ENCODE measurements around the gene PJVK.

The PJVK gene

GRCh38 chr2:178480227-178481181, 29.3 kb downstream of the PJVK start, which contains the start of gene PLEKHA3:
Gene PLEKHA3, plus strand, starts transcription at chr2:178480457. Its CDS starts 413 bp downstream, at chr2:178480870.
- peak; percentile 82 for DNase-seq (ENCODE audit: low spot score)

GRCh38 chr2:178482437-178482836, 31.3 kb downstream of the PJVK start:
- DNase-seq (ENCODE audit: low spot score) = no peak

DNA sequence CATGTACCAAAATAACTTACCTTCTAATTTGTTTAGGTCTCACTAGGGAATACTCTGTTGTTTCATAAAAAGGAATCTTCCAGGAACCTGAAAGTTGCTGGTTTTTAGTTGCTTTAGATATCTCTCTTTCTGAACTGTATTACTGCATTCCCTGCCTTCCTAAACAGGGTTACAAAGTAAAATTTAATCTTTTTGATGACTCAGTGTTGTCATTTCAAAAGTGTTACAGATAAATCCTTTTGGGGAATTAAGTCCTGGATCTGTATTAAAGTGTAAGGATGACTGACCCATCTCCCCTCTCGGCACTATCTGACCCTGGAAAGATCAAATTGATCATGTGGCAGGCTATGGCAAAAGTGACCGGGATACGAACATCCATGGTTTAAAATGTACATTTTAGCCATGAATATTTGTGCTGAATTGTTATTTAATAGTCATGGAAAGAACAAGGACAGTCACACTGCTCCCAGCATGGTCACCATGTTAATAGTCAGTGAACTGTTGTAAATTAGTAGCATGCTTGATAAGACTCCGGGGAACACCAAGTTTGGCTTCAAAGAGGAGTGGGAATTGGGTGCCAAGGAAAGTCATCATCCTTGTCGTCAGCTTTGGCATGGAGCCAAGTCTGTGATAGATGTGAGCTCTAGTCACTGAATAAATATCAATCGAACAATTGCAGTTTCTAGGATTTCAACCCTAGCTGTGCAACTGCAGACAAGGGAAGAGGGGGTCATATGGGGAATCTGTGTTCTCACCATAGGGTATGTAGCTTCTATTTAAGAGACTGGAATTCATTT, 33.3 kb downstream of the PJVK start:
- peak; percentile 52 for DNase-seq (ENCODE audit: low spot score)

DNA sequence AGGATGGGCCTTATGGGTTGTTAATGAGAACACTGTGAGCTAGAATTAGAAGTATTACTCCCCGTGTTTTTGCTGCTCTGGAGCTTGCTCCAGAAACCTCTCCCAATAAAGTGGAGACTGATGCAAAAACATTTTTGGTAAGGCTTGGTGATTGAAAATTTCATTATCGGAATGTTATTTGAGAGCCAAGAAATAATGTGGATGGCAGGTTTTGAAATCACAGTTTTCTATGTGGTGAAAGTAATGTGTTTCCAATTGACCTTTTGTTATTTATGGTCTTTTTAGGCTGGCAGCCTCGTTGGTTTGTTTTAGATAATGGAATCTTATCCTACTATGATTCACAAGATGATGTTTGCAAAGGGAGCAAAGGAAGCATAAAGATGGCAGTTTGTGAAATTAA, 34.2 kb downstream of the PJVK start:
- no peak for DNase-seq (ENCODE audit: low spot score)

GRCh38 chr2:178491612-178492011, 40.4 kb downstream of the PJVK start:
- DNase-seq (ENCODE audit: low spot score) = no peak

DNA sequence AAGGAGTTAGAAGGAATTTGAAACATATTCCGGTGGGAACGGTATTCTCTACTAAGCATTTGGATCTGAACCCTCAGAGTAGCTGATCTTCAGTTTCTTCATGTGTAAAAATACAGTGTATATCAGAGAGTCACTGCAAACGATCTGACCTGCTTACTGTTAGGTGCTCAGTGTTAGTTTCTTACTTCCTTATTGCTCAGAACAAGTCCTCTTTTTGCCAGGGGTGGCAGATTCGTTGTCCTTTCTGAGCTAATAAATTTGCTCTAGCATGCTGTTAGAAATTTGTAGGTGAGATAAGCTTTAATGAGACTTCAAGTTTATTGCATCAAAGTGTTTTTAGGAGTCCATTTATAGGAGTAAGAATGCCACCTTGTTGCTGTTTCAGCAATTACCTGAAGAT, 44.9 kb downstream of the PJVK start:
- no peak for DNase-seq (ENCODE audit: low spot score)

- DNase-seq (ENCODE audit: low spot score) = no peak
Observed at GRCh38 chr2:178498137-178498536, 47.0 kb downstream of the PJVK start.

DNA sequence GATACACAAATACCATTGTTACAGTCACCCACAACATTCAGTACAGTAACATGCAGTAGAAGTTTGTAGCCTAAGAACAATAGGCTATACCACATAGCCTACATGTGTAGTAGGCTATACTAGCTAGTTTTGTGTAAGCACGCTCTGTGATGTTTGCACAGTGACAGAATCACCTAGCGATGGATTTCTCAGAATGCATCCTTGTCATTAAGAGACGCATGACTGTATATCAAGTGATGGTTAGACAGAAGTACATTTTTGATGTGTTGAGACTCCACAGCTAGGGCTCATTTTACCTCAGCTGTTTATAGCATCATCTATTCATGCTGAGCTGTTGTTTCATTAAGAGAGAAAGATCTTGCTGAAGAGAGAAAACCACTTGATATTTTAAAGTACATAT, 48.5 kb downstream of the PJVK start:
- no peak for DNase-seq (ENCODE audit: low spot score)

DNA sequence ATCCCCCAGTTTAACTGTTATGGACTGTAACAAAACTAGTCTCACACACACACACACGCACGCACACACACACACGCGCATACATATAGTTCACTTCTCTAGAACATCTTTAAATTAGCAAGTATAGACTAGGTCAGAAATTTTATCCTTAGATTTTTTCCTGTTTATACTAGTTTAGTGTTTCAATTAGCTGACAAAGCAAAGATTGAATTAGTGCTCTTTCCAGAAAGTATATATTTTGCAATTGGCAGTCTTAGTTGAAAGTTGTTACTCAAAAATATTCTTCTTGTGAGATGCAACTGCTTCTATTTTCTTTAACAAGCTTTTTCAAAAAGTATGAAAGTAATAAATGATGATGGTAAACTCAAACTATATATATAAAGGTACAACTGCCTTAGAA, 51.6 kb downstream of the PJVK start:
- no peak for DNase-seq (ENCODE audit: low spot score)

DNA sequence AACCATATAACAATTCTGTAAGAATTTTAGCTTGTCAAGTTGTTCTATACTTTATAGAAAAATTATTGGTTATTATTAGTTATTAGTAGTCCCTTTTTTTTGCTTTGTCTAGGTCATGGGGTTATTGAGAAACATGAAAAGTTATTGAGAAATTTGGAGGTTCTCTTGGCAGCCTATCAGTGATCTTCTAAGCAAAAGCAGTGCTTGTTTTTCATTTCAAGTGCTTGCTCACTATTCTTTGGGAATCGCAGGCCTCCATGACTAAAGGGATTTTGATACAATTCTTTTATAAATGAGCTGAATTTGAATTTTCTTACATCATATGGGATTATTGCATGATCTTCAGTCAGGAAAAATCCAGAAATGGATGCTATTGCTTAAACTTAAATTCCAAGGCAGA, 54.9 kb downstream of the PJVK start:
- no peak for DNase-seq (ENCODE audit: low spot score)

DNA sequence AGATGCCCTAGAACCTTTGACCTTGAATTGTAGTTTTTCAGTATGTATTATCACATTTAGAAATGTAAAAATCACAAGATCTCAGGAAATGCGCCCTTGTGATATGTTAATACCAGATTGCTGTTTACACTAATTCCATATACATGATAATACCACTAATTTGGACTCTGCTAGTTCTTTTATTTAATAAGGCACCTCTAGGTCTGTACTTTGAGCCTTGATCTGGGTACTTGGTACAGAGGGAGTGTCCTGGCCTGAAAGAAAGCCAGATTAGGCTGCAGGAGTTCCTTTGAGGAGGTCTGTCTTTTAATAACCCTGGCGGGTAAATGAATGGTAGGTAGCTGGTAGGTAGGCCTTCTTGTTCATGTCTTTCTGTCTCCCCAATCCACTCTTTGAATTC, 55.3 kb downstream of the PJVK start:
- DNase-seq (ENCODE audit: low spot score) = no peak

GRCh38 chr2:178506949-178507348, 55.8 kb downstream of the PJVK start:
- no peak for DNase-seq (ENCODE audit: low spot score)

DNA sequence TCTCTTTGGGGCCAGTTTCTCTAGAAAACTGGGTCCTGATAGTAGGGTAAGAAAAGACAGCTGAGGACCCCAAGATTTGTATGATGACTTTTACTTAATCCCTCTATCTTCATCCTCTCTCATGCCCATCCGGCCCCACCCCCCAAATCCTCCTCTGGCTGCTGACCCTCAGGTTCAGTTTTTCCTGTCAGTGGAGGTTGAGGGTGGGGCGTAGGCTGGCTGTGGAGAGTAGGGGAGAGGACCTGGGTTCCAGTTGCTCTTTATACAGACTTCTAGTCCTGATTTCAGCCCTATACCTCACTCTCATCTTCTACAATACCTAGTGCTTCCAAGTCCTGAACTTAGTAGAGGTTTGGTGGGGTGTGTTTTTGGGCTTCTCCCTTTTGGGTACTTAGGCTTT, 57.5 kb downstream of the PJVK start:
- no peak for DNase-seq (ENCODE audit: low spot score)

DNA sequence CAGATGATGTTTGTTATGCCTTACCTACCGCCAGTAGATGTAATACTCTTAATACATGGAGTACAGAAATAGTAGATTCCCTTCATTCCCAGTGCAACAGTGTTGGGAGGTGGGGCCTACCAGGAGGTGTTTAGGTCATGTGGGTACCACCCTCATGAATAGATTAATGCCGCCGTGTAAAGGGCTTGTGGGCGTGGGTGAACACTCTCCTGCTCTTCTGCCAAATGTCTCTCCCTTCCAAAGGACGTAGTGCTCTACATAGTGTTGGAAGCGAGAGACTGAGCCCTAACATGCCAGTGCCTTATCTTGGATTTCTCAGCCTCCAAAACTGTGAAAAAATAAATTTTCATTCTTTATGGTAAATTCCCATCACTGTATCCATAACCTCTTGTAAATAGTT, 59.2 kb downstream of the PJVK start:
- no peak for DNase-seq (ENCODE audit: low spot score)
